HepG2 (cell line): ENCODE data around the gene RBM45. TPM values are rescaled to one million over a fixed set of nuclear protein-coding genes. Genes with fewer than 3 reads are reported as not detected.
A peak's percentile ranks its signal among the peaks of the same experiment; 100 is the strongest.

Experiments
- ATAC-seq: fragments of 200-7000 bp; cut with Tn5 transposase; 3 replicates; pipeline ENCODE4 v1.9.1; 2020; ENCODE audit warnings: mild to moderate bottlenecking, moderate library complexity
- BruUV-seq: library from RNA; stranded (reverse); fragments of 400-500 nt; replicated peaks from 2 replicates; lab custom pipeline; 2021; lab: Mats Ljungman, UMichigan
- CTCF ChIA-PET: fragments of 300-600 bp; formaldehyde crosslinking; extraction: SDS; loops from one replicate; lab custom pipeline; 2021; ENCODE audit warnings: low total read pairs, inconsistent platforms, low intra/inter-chr PET ratio; lab: Yijun Ruan, JAX
- POLR2A ChIA-PET: fragments of 350-600 bp; sonication (Branson Sonifier 250); formaldehyde crosslinking; loops from one replicate; lab custom pipeline; 2020; ENCODE audit warnings: antibody characterized with exemption, inconsistent platforms; lab: Yijun Ruan, JAX
- DNase-seq: peaks from one replicate; pipeline ENCODE4 v3.0.0-alpha.2; 2015; ENCODE audit warnings: low spot score
- FAIRE-seq: peaks from 3 replicates; lab custom pipeline; 2011; peaks lifted over from hg19 to GRCh38; lab: Jason Lieb, UNC
- H2AFZ ChIP-seq: one replicate; pipeline ENCODE4 v1.6.1; 2011; ENCODE audit warnings: low read length, inconsistent platforms
- H3K27ac ChIP-seq: fragments of 300-600 bp; 3 replicates; pipeline ENCODE4 v1.8.0; 2011; ENCODE audit warnings: mixed run types, mild to moderate bottlenecking, mixed read lengths, low read length, inconsistent platforms; ENCODE audit not compliant: insufficient read depth; ENCODE audit errors: extremely low read length
- H3K27me3 ChIP-seq, 2 experiments: fragments of 200-600 bp in 1 of 2; 2 replicates in 1 of 2; 3 replicates in 1 of 2; pipeline versions ENCODE4 v1.6.0 to v1.8.0; 2011; ENCODE audit warnings: low read length in 2 of 2, mild to moderate bottlenecking in 2 of 2, moderate library complexity in 2 of 2, inconsistent platforms in 1 of 2; ENCODE audit not compliant: insufficient read depth in 2 of 2, control insufficient read depth in 1 of 2
- H3K36me3 ChIP-seq, 2 experiments: fragments of 200-600 bp in 1 of 2; replicated peaks in 1 of 2; 2 replicates in 1 of 2; 3 replicates in 1 of 2; pipeline versions ENCODE4 v1.5.1 to v1.8.0; 2011; ENCODE audit warnings: low read length in 2 of 2, inconsistent platforms in 1 of 2; ENCODE audit not compliant: insufficient read depth in 2 of 2, control insufficient read depth in 1 of 2
- H3K4me1 ChIP-seq: 2 replicates; pipeline ENCODE4 v1.5.1; 2012; ENCODE audit warnings: low read length, inconsistent platforms; ENCODE audit not compliant: insufficient read depth
- H3K4me2 ChIP-seq: 2 replicates; pipeline ENCODE4 v1.6.0; 2011; ENCODE audit warnings: low read depth, low read length, inconsistent platforms
- H3K4me3 ChIP-seq, 3 experiments: fragments of 200-600 bp in 1 of 3; sonication (generic), shearing (Covaris generic) in 1 of 3; replicated peaks in 1 of 3; 2 replicates each; pipeline ENCODE4 v1.5.1; 2011 to 2016; ENCODE audit warnings: low read length in 3 of 3, inconsistent platforms in 2 of 3, low read depth in 2 of 3, mild to moderate bottlenecking in 2 of 3, control low read depth in 1 of 3, mixed read lengths in 1 of 3; ENCODE audit not compliant: insufficient read depth in 1 of 3
- H3K79me2 ChIP-seq: one replicate; pipeline ENCODE4 v1.6.1; 2011; ENCODE audit warnings: low read length, inconsistent platforms; ENCODE audit not compliant: insufficient read depth
- H3K9ac ChIP-seq: 2 replicates; pipeline ENCODE4 v1.6.0; 2011; ENCODE audit warnings: mild to moderate bottlenecking, low read depth, low read length, inconsistent platforms; ENCODE audit not compliant: insufficient read depth
- H3K9me3 ChIP-seq: 2 replicates; pipeline ENCODE4 v1.5.1; 2012; ENCODE audit warnings: mild to moderate bottlenecking, low read length
- H4K20me1 ChIP-seq: 2 replicates; pipeline ENCODE4 v1.6.0; 2011; ENCODE audit warnings: inconsistent platforms, mild to moderate bottlenecking, low read length, moderate library complexity; ENCODE audit not compliant: insufficient read depth
- PPARG ChIP-seq: conservative IDR thresholded peaks from 2 replicates; pipeline ENCODE4 v1.6.1; 2016; ENCODE audit warnings: missing biosample characterization, missing genetic modification reagents
- STAG1 ChIP-seq: sonication (generic); formaldehyde crosslinking; IDR thresholded peaks from 2 replicates; pipeline ENCODE4 v1.4.0; 2020; ENCODE audit warnings: missing genetic modification reagents
- ZFX ChIP-seq: sonication (generic); formaldehyde crosslinking; IDR thresholded peaks from 2 replicates; pipeline ENCODE4 v1.4.0; 2020; ENCODE audit warnings: mild to moderate bottlenecking, low read depth, missing genetic modification reagents, moderate library complexity
- ZNF232 ChIP-seq: sonication (generic); formaldehyde crosslinking; IDR thresholded peaks from 2 replicates; pipeline ENCODE4 v1.4.0; 2020; ENCODE audit warnings: missing genetic modification reagents, borderline replicate concordance
- ZNF777 ChIP-seq: sonication (generic); formaldehyde crosslinking; IDR thresholded peaks from 2 replicates; pipeline ENCODE4 v1.4.0; 2020; ENCODE audit warnings: missing genetic modification reagents
- WGBS: methylation state at CpG from one replicate; pipeline ENCODE4 v1.1.6; 2017; ENCODE audit warnings: low lambda C conversion rate; 5-methylcytosine and 5-hydroxymethylcytosine counted together
- in situ Hi-C: cut with HindIII; loops from 2 replicates; pipeline ENCODE4 v1.10.0; 2017; ENCODE audit warnings: low pct_unique_long_range_greater_than_20kb; ENCODE audit not compliant: extremely low pct_ligation_motif_present
- intact Hi-C: fragments of 100-400 bp; cut with micrococcal nuclease; formaldehyde crosslinking; loops from one replicate; pipeline ENCODE4 v1.10.0; 2022; ENCODE audit not compliant: unreplicated experiment
- polyA plus RNA-seq, 8 experiments: library from polyadenylated mRNA; depleted of rRNA in 3 of 8; stranded (reverse) in 7 of 8; unstranded in 1 of 8; fragments of >200 nt; fragmentation: Illumina TruSeq in 4 of 8; extraction: Trizol in 4 of 8; gene quantifications; 2 replicates each; pipeline versions ENCODE4 v1.2.1 to v1.2.3, GENCODE V29; 2011 to 2016; ENCODE audit warnings: low read depth in 4 of 8, missing spikeins in 1 of 8, mixed read lengths in 1 of 8; ENCODE audit not compliant: insufficient read depth in 1 of 8
- total RNA-seq, 5 experiments: library from RNA; depleted of rRNA; stranded (reverse); fragments of >200 nt; fragmentation: Illumina TruSeq; extraction: Trizol; gene quantifications; 2 replicates each; pipeline ENCODE4 v1.2.3, GENCODE V29; 2016; ENCODE audit warnings: low read depth in 1 of 5
- TF ChIP-seq, protein P1 (sequence below): sonication (generic); formaldehyde crosslinking; IDR thresholded peaks from 2 replicates; pipeline ENCODE4 v1.5.0; 2020; ENCODE audit warnings: mild to moderate bottlenecking, missing genetic modification reagents, moderate library complexity
- TF ChIP-seq, protein P2 (sequence below): sonication (generic); formaldehyde crosslinking; conservative IDR thresholded peaks from 2 replicates; pipeline ENCODE4 v1.4.0; 2020; ENCODE audit warnings: missing genetic modification reagents
- TF ChIP-seq, protein P3 (sequence below): sonication (generic); formaldehyde crosslinking; IDR thresholded peaks from 2 replicates; pipeline ENCODE4 v1.4.0; 2020; ENCODE audit warnings: missing genetic modification reagents, borderline replicate concordance
- TF ChIP-seq, protein P4 (sequence below): sonication (generic); formaldehyde crosslinking; IDR thresholded peaks from 2 replicates; pipeline ENCODE4 v1.5.0; 2020; ENCODE audit warnings: mild to moderate bottlenecking, missing genetic modification reagents, borderline replicate concordance
- TF ChIP-seq, protein P5 (sequence below): sonication (generic); formaldehyde crosslinking; IDR thresholded peaks from 2 replicates; pipeline ENCODE4 v1.5.0; 2020; ENCODE audit warnings: mild to moderate bottlenecking, missing genetic modification reagents

The RBM45 gene
- total and polyA plus RNA-seq, 2 of the 13 experiments (the other 11 are each of a cell fraction or from before 2014, with no cell fraction given), result 5.7 to 25.2 TPM

DNA sequence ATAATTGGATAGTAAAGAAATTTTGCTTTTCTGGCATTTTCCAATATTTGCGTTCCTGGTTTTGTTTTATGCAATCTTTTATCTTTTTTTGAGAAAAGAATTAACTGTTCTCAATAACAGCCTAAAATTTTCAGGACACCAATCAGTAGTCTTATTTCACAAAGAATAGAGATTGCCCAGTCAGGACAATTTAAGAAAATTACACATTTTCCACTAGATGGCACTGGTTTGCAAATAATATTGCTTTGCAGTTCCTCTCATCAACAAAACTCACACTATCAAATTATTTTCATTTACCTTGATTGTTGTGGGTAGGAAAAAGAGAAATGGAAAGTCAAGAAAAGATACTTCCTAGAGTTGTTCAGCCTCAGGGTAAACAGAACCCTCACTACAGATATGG is 2.4 kb upstream of the RBM45 start (continued):
- TF ChIP-seq, protein P1, sequence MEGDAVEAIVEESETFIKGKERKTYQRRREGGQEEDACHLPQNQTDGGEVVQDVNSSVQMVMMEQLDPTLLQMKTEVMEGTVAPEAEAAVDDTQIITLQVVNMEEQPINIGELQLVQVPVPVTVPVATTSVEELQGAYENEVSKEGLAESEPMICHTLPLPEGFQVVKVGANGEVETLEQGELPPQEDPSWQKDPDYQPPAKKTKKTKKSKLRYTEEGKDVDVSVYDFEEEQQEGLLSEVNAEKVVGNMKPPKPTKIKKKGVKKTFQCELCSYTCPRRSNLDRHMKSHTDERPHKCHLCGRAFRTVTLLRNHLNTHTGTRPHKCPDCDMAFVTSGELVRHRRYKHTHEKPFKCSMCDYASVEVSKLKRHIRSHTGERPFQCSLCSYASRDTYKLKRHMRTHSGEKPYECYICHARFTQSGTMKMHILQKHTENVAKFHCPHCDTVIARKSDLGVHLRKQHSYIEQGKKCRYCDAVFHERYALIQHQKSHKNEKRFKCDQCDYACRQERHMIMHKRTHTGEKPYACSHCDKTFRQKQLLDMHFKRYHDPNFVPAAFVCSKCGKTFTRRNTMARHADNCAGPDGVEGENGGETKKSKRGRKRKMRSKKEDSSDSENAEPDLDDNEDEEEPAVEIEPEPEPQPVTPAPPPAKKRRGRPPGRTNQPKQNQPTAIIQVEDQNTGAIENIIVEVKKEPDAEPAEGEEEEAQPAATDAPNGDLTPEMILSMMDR (CRISPR knock-in tag), result peak; percentile 70
- TF ChIP-seq STAG1, result peak; percentile 56

DNA sequence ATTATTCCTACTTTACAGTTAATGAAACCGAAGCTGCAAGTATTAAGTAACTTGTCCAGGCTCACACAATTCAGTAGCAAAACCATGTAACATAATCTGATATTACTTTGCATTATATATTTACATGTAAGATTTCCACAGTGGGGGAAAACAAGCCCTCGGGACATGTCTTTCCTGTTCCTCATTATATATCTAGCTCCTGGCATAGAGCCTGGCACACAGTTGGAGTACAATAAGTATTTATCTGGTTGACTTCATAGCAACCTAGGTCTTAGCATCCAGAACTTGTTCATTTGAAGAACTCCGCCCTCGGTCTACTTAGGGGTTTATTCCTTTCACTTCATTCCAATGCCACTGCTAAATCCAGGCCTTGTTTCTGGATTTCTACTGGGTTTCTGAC is 1.6 kb upstream of the RBM45 start:
- H3K4me1 ChIP-seq, result peaks cover 15% of the 10 kb centered on the region
- no peak overlapping the region for H3K27ac ChIP-seq
- no peaks in the 10 kb centered on the region for H3K27me3 ChIP-seq
- H3K4me3 ChIP-seq, result no peak overlapping the region
- FAIRE-seq (no peak), ATAC-seq (no peak), DNase-seq (no peak)
- no peaks in the 10 kb centered on the region for H3K9me3 ChIP-seq
- POLR2A ChIA-PET, result no interaction called here
- CTCF ChIA-PET, result interaction anchor here (2.0 kb wide), 1 partner anchor 169 kb away, joined by 9 read pairs; no protein-coding TSS in a partner anchor
- no peak overlapping the region for H3K4me2 ChIP-seq
- no peaks in the 10 kb centered on the region for H4K20me1 ChIP-seq
- peak overlapping the region; percentile 31 for H2AFZ ChIP-seq
- in situ Hi-C loops (loop anchor here (10.0 kb wide), 1 partner anchor 304 kb away; no protein-coding TSS in a partner anchor), intact Hi-C loops (loop anchor here (5.0 kb wide), 3 partner anchors 82 to 287 kb away; partner anchors contain the start of gene OSBPL6)
- no peak overlapping the region for H3K9ac ChIP-seq
- BruUV-seq, result no TSS peak
- WGBS, result 53% methylated on average over 4 of the region's 4 CpGs
- H3K79me2 ChIP-seq, result no peaks in the 10 kb centered on the region
- H3K36me3 ChIP-seq, result no peaks in the 10 kb centered on the region
- TF ChIP-seq, protein P2, sequence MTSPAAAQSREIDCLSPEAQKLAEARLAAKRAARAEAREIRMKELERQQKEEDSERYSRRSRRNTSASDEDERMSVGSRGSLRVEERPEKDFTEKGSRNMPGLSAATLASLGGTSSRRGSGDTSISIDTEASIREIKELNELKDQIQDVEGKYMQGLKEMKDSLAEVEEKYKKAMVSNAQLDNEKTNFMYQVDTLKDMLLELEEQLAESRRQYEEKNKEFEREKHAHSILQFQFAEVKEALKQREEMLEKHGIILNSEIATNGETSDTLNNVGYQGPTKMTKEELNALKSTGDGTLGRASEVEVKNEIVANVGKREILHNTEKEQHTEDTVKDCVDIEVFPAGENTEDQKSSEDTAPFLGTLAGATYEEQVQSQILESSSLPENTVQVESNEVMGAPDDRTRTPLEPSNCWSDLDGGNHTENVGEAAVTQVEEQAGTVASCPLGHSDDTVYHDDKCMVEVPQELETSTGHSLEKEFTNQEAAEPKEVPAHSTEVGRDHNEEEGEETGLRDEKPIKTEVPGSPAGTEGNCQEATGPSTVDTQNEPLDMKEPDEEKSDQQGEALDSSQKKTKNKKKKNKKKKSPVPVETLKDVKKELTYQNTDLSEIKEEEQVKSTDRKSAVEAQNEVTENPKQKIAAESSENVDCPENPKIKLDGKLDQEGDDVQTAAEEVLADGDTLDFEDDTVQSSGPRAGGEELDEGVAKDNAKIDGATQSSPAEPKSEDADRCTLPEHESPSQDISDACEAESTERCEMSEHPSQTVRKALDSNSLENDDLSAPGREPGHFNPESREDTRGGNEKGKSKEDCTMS (CRISPR knock-in tag), result no peak
- TF ChIP-seq, protein P3, sequence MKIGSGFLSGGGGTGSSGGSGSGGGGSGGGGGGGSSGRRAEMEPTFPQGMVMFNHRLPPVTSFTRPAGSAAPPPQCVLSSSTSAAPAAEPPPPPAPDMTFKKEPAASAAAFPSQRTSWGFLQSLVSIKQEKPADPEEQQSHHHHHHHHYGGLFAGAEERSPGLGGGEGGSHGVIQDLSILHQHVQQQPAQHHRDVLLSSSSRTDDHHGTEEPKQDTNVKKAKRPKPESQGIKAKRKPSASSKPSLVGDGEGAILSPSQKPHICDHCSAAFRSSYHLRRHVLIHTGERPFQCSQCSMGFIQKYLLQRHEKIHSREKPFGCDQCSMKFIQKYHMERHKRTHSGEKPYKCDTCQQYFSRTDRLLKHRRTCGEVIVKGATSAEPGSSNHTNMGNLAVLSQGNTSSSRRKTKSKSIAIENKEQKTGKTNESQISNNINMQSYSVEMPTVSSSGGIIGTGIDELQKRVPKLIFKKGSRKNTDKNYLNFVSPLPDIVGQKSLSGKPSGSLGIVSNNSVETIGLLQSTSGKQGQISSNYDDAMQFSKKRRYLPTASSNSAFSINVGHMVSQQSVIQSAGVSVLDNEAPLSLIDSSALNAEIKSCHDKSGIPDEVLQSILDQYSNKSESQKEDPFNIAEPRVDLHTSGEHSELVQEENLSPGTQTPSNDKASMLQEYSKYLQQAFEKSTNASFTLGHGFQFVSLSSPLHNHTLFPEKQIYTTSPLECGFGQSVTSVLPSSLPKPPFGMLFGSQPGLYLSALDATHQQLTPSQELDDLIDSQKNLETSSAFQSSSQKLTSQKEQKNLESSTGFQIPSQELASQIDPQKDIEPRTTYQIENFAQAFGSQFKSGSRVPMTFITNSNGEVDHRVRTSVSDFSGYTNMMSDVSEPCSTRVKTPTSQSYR, result no peak
- TF ChIP-seq, protein P4, sequence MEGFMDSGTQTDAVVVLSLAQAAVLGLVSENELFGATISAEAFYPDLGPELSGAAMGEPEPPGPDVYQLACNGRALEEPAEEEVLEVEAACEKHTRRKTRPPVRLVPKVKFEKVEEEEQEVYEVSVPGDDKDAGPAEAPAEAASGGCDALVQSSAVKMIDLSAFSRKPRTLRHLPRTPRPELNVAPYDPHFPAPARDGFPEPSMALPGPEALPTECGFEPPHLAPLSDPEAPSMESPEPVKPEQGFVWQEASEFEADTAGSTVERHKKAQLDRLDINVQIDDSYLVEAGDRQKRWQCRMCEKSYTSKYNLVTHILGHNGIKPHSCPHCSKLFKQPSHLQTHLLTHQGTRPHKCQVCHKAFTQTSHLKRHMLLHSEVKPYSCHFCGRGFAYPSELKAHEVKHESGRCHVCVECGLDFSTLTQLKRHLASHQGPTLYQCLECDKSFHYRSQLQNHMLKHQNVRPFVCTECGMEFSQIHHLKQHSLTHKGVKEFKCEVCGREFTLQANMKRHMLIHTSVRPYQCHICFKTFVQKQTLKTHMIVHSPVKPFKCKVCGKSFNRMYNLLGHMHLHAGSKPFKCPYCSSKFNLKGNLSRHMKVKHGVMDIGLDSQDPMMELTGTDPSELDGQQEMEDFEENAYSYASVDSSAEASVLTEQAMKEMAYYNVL, result no peak
- no peak for TF ChIP-seq ZNF777 (CRISPR knock-in tag)
- TF ChIP-seq ZFX (CRISPR knock-in tag), result no peak
- TF ChIP-seq ZNF232, result no peak
- no peak for TF ChIP-seq PPARG
- TF ChIP-seq, protein P5, sequence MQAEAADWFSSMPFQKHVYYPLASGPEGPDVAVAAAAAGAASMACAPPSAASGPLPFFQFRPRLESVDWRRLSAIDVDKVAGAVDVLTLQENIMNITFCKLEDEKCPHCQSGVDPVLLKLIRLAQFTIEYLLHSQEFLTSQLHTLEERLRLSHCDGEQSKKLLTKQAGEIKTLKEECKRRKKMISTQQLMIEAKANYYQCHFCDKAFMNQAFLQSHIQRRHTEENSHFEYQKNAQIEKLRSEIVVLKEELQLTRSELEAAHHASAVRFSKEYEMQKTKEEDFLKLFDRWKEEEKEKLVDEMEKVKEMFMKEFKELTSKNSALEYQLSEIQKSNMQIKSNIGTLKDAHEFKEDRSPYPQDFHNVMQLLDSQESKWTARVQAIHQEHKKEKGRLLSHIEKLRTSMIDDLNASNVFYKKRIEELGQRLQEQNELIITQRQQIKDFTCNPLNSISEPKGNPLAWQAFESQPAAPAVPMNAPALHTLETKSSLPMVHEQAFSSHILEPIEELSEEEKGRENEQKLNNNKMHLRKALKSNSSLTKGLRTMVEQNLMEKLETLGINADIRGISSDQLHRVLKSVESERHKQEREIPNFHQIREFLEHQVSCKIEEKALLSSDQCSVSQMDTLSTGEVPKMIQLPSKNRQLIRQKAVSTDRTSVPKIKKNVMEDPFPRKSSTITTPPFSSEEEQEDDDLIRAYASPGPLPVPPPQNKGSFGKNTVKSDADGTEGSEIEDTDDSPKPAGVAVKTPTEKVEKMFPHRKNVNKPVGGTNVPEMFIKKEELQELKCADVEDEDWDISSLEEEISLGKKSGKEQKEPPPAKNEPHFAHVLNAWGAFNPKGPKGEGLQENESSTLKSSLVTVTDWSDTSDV (CRISPR knock-in tag), result no peak
